GM12878 (cell line): ENCODE results near the gene PSMC3. TPM values are rescaled to one million over a fixed set of nuclear protein-coding genes. Genes with fewer than 3 reads are reported as not detected.
A peak's percentile ranks its signal among the peaks of the same experiment; 100 is the strongest.

Source experiments
- ATAC-seq: fragments of 200-7000 bp; cut with Tn5 transposase; 3 replicates; pipeline ENCODE4 v1.9.1; 2020; ENCODE audit warnings: mild to moderate bottlenecking, moderate library complexity
- BruUV-seq: library from RNA; stranded (reverse); fragments of 400-500 nt; replicated peaks from 2 replicates; lab custom pipeline; 2021; lab: Mats Ljungman, UMichigan
- CTCF ChIA-PET: fragments of 300-600 bp; sonication (Branson Sonifier 250); formaldehyde crosslinking; extraction: SDS; loops from one replicate; lab custom pipeline; 2021; ENCODE audit warnings: inconsistent platforms; lab: Yijun Ruan, JAX
- POLR2A ChIA-PET: fragments of 350-600 bp; formaldehyde crosslinking; extraction: SDS; loops from one replicate; lab custom pipeline; 2021; ENCODE audit warnings: inconsistent platforms; lab: Charles Lee
- RAD21 ChIA-PET: fragments of 300-600 bp; sonication (Branson Sonifier 250); formaldehyde crosslinking; loops from one replicate; lab custom pipeline; 2023; ENCODE audit warnings: antibody characterized with exemption; ENCODE audit not compliant: unreplicated experiment; lab: Charles Lee
- SMC1A ChIA-PET: fragments of 300-600 bp; sonication (Branson Sonifier 250); formaldehyde crosslinking; loops from one replicate; lab custom pipeline; 2023; ENCODE audit not compliant: unreplicated experiment, uncharacterized antibody; lab: Charles Lee
- DNase-seq: peaks from one replicate; pipeline ENCODE4 v3.0.0-alpha.2; 2011; ENCODE audit warnings: low read depth, low spot score
- FAIRE-seq: peaks from 3 replicates; lab custom pipeline; 2011; peaks lifted over from hg19 to GRCh38; lab: Jason Lieb, UNC
- H2AFZ ChIP-seq: 2 replicates; pipeline ENCODE4 v1.6.0; 2011; ENCODE audit warnings: low read depth, low read length, control low read depth; ENCODE audit not compliant: control insufficient read depth
- H3K27ac ChIP-seq: 2 replicates; pipeline ENCODE4 v1.5.1; 2011; ENCODE audit warnings: control low read depth; ENCODE audit not compliant: control insufficient read depth, insufficient read depth
- H3K27me3 ChIP-seq, 2 experiments: replicated peaks in 1 of 2; 2 replicates each; pipeline versions ENCODE4 v1.6.0 to v1.6.1; 2011; ENCODE audit warnings: low read length in 1 of 2; ENCODE audit not compliant: control insufficient read depth in 2 of 2, insufficient read depth in 2 of 2
- H3K36me3 ChIP-seq, 2 experiments: 2 replicates each; pipeline ENCODE4 v1.5.1; 2011; ENCODE audit warnings: low read length in 1 of 2; ENCODE audit not compliant: control insufficient read depth in 2 of 2, insufficient read depth in 2 of 2
- H3K4me1 ChIP-seq: 2 replicates; pipeline ENCODE4 v1.6.1; 2011; ENCODE audit warnings: mild to moderate bottlenecking, low read length, moderate library complexity, mixed read lengths; ENCODE audit not compliant: control insufficient read depth, insufficient read depth
- H3K4me2 ChIP-seq: 2 replicates; pipeline ENCODE4 v1.6.0; 2011; ENCODE audit warnings: control low read depth; ENCODE audit not compliant: control insufficient read depth, insufficient read depth
- H3K4me3 ChIP-seq: fragments of 200-600 bp; sonication (generic); 2 replicates; pipeline ENCODE4 v1.5.1; 2016
- H3K79me2 ChIP-seq: 2 replicates; pipeline ENCODE4 v1.6.0; 2011; ENCODE audit warnings: low read length; ENCODE audit not compliant: control insufficient read depth, insufficient read depth
- H3K9ac ChIP-seq: 2 replicates; pipeline ENCODE4 v1.8.0; 2011; ENCODE audit warnings: low read length, control low read depth, mixed read lengths; ENCODE audit not compliant: control insufficient read depth, insufficient read depth
- H3K9me3 ChIP-seq: replicated peaks from 3 replicates; pipeline ENCODE4 v1.5.1; 2011; ENCODE audit warnings: mild to moderate bottlenecking, low read length; ENCODE audit not compliant: control insufficient read depth, insufficient read depth
- H4K20me1 ChIP-seq: 2 replicates; pipeline ENCODE4 v1.6.0; 2011; ENCODE audit not compliant: control insufficient read depth, insufficient read depth
- BHLHE40 ChIP-seq, 2 experiments: fragments of 450-650 bp in 1 of 2; IDR thresholded peaks; 2 replicates each; pipeline ENCODE4 v1.6.1; 2011 to 2017; ENCODE audit warnings: low read depth in 2 of 2, borderline replicate concordance in 1 of 2, improper control_type of control experiment in 1 of 2, low read length in 1 of 2, mild to moderate bottlenecking in 1 of 2
- FOXM1 ChIP-seq: IDR thresholded peaks from 2 replicates; pipeline ENCODE4 v1.6.1; 2012; ENCODE audit warnings: low read depth, mild to moderate bottlenecking, inconsistent platforms, low read length, moderate library complexity
- MYC ChIP-seq: IDR thresholded peaks from 2 replicates; pipeline ENCODE4 v1.6.1; 2011; ENCODE audit warnings: mild to moderate bottlenecking, low read length, moderate library complexity, inconsistent platforms; ENCODE audit not compliant: insufficient read depth, insufficient replicate concordance, insufficient read length, severe bottlenecking
- NR2C1 ChIP-seq: fragments of 450-650 bp; IDR thresholded peaks from 2 replicates; pipeline ENCODE4 v1.6.1; 2017; ENCODE audit warnings: antibody characterized with exemption, mild to moderate bottlenecking, moderate library complexity
- POLR2AphosphoS2 ChIP-seq: IDR thresholded peaks from 2 replicates; pipeline ENCODE4 v1.6.1; 2011; ENCODE audit warnings: low read depth, mild to moderate bottlenecking, low read length, improper control_type of control experiment, moderate library complexity
- POLR2AphosphoS5 ChIP-seq: IDR thresholded peaks from 2 replicates; pipeline ENCODE4 v1.6.1; 2011; ENCODE audit warnings: mild to moderate bottlenecking, low read length, inconsistent platforms
- SP1 ChIP-seq: IDR thresholded peaks from one replicate; pipeline ENCODE4 v1.6.1; 2011; ENCODE audit warnings: low read depth, low read length
- TBL1XR1 ChIP-seq: IDR thresholded peaks from 2 replicates; pipeline ENCODE4 v1.6.1; 2012; ENCODE audit warnings: low read depth, low read length, improper control_type of control experiment
- YBX1 ChIP-seq: fragments of 450-650 bp; IDR thresholded peaks from 2 replicates; pipeline ENCODE4 v1.6.1; 2016; ENCODE audit warnings: antibody characterized with exemption
- ZZZ3 ChIP-seq: IDR thresholded peaks from 2 replicates; pipeline ENCODE4 v1.6.1; 2011; ENCODE audit warnings: low read depth; ENCODE audit not compliant: control insufficient read depth, insufficient read length
- WGBS: methylation state at CpG from one replicate; pipeline ENCODE4 v1.1.6; 2016; ENCODE audit warnings: low lambda C conversion rate; ENCODE audit not compliant: insufficient replicate concordance, insufficient coverage; ENCODE audit errors: missing lambda C conversion rate; 5-methylcytosine and 5-hydroxymethylcytosine counted together
- in situ Hi-C: fragments of 300-500 bp; cut with MboI; formaldehyde crosslinking; loops from 9 replicates; pipeline ENCODE4 v1.14.3; 2018; ENCODE audit warnings: mixed read lengths
- intact Hi-C: fragments of 100-400 bp; cut with micrococcal nuclease; formaldehyde crosslinking; loops from one replicate; pipeline ENCODE4 v1.14.2; 2022; ENCODE audit not compliant: unreplicated experiment
- polyA plus RNA-seq, 11 experiments: library from polyadenylated mRNA; depleted of rRNA in 4 of 11; unstranded in 6 of 11; stranded (reverse) in 5 of 11; fragments of >200 nt; fragmentation: Nextera tagmentation in 4 of 11; fragmentation: Illumina TruSeq in 1 of 11; extraction: Ambion mirVana in 4 of 11; extraction: Trizol in 1 of 11; gene quantifications; 1 replicate in 1 of 11; 2 replicates in 10 of 11; pipeline versions ENCODE4 v1.2.1 to v1.2.3, GENCODE V29; 2011 to 2016; ENCODE audit warnings: inconsistent platforms in 2 of 11, missing spikeins in 2 of 11, low read depth in 1 of 11
- total RNA-seq, 4 experiments: library from RNA; depleted of rRNA in 3 of 4; stranded (reverse); fragments of >200 nt in 3 of 4; fragmentation: Illumina TruSeq in 1 of 4; extraction: Trizol in 1 of 4; gene quantifications; 2 replicates each; pipeline versions ENCODE4 v1.2.1 to v1.2.3, GENCODE V29; 2013 to 2021
- TF ChIP-seq, protein P1 (sequence below): fragments of 150-350 bp; IDR thresholded peaks from 2 replicates; pipeline ENCODE4 v1.6.1; 2014; ENCODE audit warnings: mild to moderate bottlenecking, low read depth, low read length
- TF ChIP-seq, protein P2 (sequence below): IDR thresholded peaks from 2 replicates; pipeline ENCODE4 v1.6.1; 2012; ENCODE audit warnings: low read length, inconsistent platforms
- TF ChIP-seq, protein P3 (sequence below): fragments of 450-650 bp; IDR thresholded peaks from 2 replicates; pipeline ENCODE4 v1.6.1; 2018; ENCODE audit warnings: borderline replicate concordance, mild to moderate bottlenecking; ENCODE audit not compliant: partially characterized antibody
- TF ChIP-seq, protein P4 (sequence below): fragments of 450-650 bp; IDR thresholded peaks from 2 replicates; pipeline ENCODE4 v1.6.1; 2016; ENCODE audit warnings: mild to moderate bottlenecking
- TF ChIP-seq, protein P5 (sequence below): IDR thresholded peaks from 2 replicates; pipeline ENCODE4 v1.6.1; 2011; ENCODE audit warnings: mild to moderate bottlenecking, low read depth, low read length, moderate library complexity; ENCODE audit not compliant: insufficient replicate concordance

Gene PSMC3
- total and polyA plus RNA-seq, 10 of the 15 experiments (the other 5 are each of a cell fraction or from before 2014, with no cell fraction given): 39.5 to 289 (median 155) TPM

DNA sequence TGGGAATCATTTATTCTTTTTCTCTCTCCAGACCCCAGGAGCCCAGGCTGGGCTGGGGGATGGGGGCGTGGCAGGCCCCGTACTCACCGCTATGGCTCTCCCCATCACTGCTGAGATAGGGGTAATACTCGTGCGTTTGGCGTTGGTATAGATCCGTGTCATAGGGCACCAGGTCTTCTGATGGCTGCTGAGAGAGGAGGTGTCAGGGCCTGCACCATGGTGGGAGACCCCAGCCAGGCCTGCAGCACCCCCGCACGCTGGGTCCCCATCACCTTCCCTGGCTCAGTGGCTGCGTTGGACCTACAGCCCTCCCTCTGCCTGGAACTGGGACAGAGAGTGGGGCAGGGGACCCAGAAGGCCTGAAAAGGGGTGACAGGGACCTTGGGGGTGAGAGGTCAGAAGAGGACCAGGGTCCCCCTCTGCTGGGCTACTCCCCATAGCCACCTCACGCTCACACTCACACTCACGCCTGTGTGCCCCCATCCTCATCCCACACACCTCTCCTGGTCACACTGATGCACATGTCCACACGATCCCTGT, 50.6 kb downstream of the PSMC3 start:
- peak overlapping the region; percentile 22; the same call in 1 of the 2 replicates for H3K27ac ChIP-seq
- TF ChIP-seq BHLHE40 (IDR thresholded peaks at IDR 0.05; ENCODE audit: borderline replicate concordance in 1 of 2, low read depth in 2 of 2, low read length in 1 of 2) (no peak), NR2C1 (no peak), MYC (no peak), POLR2AphosphoS5 (no peak), SP1 (no peak), FOXM1 (no peak), POLR2AphosphoS2 (no peak), TBL1XR1 (no peak), YBX1 (no peak), ZZZ3 (no peak)
- TF ChIP-seq, protein P1, sequence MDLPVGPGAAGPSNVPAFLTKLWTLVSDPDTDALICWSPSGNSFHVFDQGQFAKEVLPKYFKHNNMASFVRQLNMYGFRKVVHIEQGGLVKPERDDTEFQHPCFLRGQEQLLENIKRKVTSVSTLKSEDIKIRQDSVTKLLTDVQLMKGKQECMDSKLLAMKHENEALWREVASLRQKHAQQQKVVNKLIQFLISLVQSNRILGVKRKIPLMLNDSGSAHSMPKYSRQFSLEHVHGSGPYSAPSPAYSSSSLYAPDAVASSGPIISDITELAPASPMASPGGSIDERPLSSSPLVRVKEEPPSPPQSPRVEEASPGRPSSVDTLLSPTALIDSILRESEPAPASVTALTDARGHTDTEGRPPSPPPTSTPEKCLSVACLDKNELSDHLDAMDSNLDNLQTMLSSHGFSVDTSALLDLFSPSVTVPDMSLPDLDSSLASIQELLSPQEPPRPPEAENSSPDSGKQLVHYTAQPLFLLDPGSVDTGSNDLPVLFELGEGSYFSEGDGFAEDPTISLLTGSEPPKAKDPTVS: no peak
- TF ChIP-seq, protein P2, sequence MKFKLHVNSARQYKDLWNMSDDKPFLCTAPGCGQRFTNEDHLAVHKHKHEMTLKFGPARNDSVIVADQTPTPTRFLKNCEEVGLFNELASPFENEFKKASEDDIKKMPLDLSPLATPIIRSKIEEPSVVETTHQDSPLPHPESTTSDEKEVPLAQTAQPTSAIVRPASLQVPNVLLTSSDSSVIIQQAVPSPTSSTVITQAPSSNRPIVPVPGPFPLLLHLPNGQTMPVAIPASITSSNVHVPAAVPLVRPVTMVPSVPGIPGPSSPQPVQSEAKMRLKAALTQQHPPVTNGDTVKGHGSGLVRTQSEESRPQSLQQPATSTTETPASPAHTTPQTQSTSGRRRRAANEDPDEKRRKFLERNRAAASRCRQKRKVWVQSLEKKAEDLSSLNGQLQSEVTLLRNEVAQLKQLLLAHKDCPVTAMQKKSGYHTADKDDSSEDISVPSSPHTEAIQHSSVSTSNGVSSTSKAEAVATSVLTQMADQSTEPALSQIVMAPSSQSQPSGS: no peak
- TF ChIP-seq, protein P3, sequence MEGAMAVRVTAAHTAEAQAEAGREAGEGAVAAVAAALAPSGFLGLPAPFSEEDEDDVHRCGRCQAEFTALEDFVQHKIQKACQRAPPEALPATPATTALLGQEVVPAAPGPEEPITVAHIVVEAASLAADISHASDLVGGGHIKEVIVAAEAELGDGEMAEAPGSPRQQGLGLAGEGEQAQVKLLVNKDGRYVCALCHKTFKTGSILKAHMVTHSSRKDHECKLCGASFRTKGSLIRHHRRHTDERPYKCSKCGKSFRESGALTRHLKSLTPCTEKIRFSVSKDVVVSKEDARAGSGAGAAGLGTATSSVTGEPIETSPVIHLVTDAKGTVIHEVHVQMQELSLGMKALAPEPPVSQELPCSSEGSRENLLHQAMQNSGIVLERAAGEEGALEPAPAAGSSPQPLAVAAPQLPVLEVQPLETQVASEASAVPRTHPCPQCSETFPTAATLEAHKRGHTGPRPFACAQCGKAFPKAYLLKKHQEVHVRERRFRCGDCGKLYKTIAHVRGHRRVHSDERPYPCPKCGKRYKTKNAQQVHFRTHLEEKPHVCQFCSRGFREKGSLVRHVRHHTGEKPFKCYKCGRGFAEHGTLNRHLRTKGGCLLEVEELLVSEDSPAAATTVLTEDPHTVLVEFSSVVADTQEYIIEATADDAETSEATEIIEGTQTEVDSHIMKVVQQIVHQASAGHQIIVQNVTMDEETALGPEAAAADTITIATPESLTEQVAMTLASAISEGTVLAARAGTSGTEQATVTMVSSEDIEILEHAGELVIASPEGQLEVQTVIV: no peak
- TF ChIP-seq, protein P4, sequence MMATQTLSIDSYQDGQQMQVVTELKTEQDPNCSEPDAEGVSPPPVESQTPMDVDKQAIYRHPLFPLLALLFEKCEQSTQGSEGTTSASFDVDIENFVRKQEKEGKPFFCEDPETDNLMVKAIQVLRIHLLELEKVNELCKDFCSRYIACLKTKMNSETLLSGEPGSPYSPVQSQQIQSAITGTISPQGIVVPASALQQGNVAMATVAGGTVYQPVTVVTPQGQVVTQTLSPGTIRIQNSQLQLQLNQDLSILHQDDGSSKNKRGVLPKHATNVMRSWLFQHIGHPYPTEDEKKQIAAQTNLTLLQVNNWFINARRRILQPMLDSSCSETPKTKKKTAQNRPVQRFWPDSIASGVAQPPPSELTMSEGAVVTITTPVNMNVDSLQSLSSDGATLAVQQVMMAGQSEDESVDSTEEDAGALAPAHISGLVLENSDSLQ: no peak
- TF ChIP-seq, protein P5, sequence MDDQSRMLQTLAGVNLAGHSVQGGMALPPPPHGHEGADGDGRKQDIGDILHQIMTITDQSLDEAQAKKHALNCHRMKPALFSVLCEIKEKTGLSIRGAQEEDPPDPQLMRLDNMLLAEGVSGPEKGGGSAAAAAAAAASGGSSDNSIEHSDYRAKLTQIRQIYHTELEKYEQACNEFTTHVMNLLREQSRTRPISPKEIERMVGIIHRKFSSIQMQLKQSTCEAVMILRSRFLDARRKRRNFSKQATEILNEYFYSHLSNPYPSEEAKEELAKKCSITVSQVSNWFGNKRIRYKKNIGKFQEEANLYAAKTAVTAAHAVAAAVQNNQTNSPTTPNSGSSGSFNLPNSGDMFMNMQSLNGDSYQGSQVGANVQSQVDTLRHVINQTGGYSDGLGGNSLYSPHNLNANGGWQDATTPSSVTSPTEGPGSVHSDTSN: no peak

More for the DNA sequence above, 50.6 kb downstream of the PSMC3 start:
- Histone ChIP-seq H3K4me2 (peak overlapping the region; percentile 89), H3K36me3 (peaks cover 2 to 5% of the 10 kb centered on the region in 2 experiments; a peak in 3 of 4 replicates), H4K20me1 (no peaks in the 10 kb centered on the region), H3K27me3 (no peaks in the 10 kb centered on the region), H3K9ac (no peak overlapping the region; the same call in 1 of the 2 replicates), H3K4me3 (peak overlapping the region; percentile 80; the same call in 1 of the 2 replicates), H2AFZ (no peak overlapping the region), H3K79me2 (peaks cover 41% of the 10 kb centered on the region), H3K9me3 (no peaks in the 10 kb centered on the region), H3K4me1 (peaks cover 21% of the 10 kb centered on the region)
- intact Hi-C loops: loop anchor here (5.0 to 10.0 kb wide), 3 partner anchors 77 to 479 kb away; partner anchors contain the start of gene FNBP4
- FAIRE-seq (no peak), ATAC-seq (no peak), DNase-seq (no peak)
- WGBS: 73% methylated on average over 13 of the region's 13 CpGs
- SMC1A ChIA-PET: interaction anchor here (1.0 to 2.1 kb wide), 2 partner anchors 21 to 33 kb away, joined by 3 to 6 read pairs; partner anchors contain the start of gene SLC39A13
- RAD21 ChIA-PET: interaction anchor here (1.8 to 2.8 kb wide), 3 partner anchors 16 to 36 kb away, joined by 17 to 24 read pairs (median 21); no protein-coding TSS in a partner anchor
- no TSS peak for BruUV-seq
- POLR2A ChIA-PET: interaction anchor here (3.7 to 4.9 kb wide), 2 partner anchors 24 to 32 kb away, joined by 13 to 57 read pairs; partner anchors contain the start of gene SLC39A13
- CTCF ChIA-PET: interaction anchor here (2.8 to 4.1 kb wide), 3 partner anchors 11 to 28 kb away, joined by 15 to 40 read pairs (median 20); no protein-coding TSS in a partner anchor
- in situ Hi-C loops: no loop called here
